Smooth muscle cell (in vitro differentiated cells): ENCODE measurements around the gene FAM209B. TPM values are rescaled to one million over a fixed set of nuclear protein-coding genes. Genes with fewer than 3 reads are reported as not detected.

Source experiments
- DNase-seq: peaks from one replicate; lab custom pipeline; 2025; ENCODE audit not compliant: unreplicated experiment; lab: John Stamatoyannopoulos, UW
- H2AFZ ChIP-seq: fragments of 200-600 bp; sonication (generic); 2 replicates; pipeline ENCODE4 v1.6.0; 2016; ENCODE audit warnings: antibody characterized with exemption, low read depth, mild to moderate bottlenecking
- H3F3A ChIP-seq: fragments of 200-600 bp; sonication (generic); 2 replicates; pipeline ENCODE4 v1.6.0; 2017; ENCODE audit warnings: antibody characterized with exemption, low read depth
- H3K27ac ChIP-seq: fragments of 200-600 bp; sonication (generic); 2 replicates; pipeline ENCODE4 v1.5.1; 2016; ENCODE audit warnings: low read depth, mild to moderate bottlenecking
- H3K27me3 ChIP-seq: fragments of 200-600 bp; sonication (generic); 2 replicates; pipeline ENCODE4 v1.6.1; 2016; ENCODE audit warnings: low read depth, mild to moderate bottlenecking
- H3K36me3 ChIP-seq: fragments of 200-600 bp; sonication (generic); 2 replicates; pipeline ENCODE4 v1.5.1; 2016; ENCODE audit warnings: low read depth
- H3K4me1 ChIP-seq: fragments of 200-600 bp; sonication (generic); 2 replicates; pipeline ENCODE4 v1.5.1; 2016; ENCODE audit warnings: low read depth
- H3K4me2 ChIP-seq: fragments of 200-600 bp; sonication (generic); 2 replicates; pipeline ENCODE4 v1.6.0; 2016; ENCODE audit warnings: mild to moderate bottlenecking
- H3K4me3 ChIP-seq: fragments of 200-600 bp; sonication (generic); 2 replicates; pipeline ENCODE4 v1.5.1; 2016; ENCODE audit warnings: mild to moderate bottlenecking
- H3K79me2 ChIP-seq: fragments of 200-600 bp; sonication (generic); 2 replicates; pipeline ENCODE4 v1.6.0; 2016; ENCODE audit warnings: low read depth, mild to moderate bottlenecking
- H3K9ac ChIP-seq: fragments of 200-600 bp; sonication (generic); 2 replicates; pipeline ENCODE4 v1.6.0; 2016; ENCODE audit warnings: low read depth
- H3K9me3 ChIP-seq: fragments of 200-600 bp; sonication (generic); replicated peaks from 2 replicates; pipeline ENCODE4 v1.5.1; 2016; ENCODE audit warnings: low read depth
- H4K20me1 ChIP-seq: fragments of 200-600 bp; sonication (generic); 2 replicates; pipeline ENCODE4 v1.6.0; 2016; ENCODE audit warnings: low read depth
- CTCF ChIP-seq: fragments of 200-600 bp; sonication (generic); IDR thresholded peaks from 2 replicates; pipeline ENCODE4 v1.5.1; 2017; ENCODE audit warnings: borderline replicate concordance, mild to moderate bottlenecking, antibody characterized with exemption; ENCODE audit not compliant: insufficient read depth, poor library complexity, severe bottlenecking
- WGBS: methylation state at CpG from one replicate; pipeline ENCODE4 v1.1.7; 2016; ENCODE audit warnings: low lambda C conversion rate; 5-methylcytosine and 5-hydroxymethylcytosine counted together
- polyA plus RNA-seq: library from polyadenylated mRNA; unstranded; fragments of >200 nt; fragmentation: Nextera tagmentation; extraction: Ambion mirVana; gene quantifications from 2 replicates; pipeline ENCODE4 v1.2.1, GENCODE V29; 2016
- total RNA-seq: library from RNA; depleted of rRNA; stranded (reverse); fragments of >200 nt; gene quantifications from 2 replicates; pipeline ENCODE4 v1.2.3, GENCODE V29; 2014

The FAM209B gene
- total and polyA plus RNA-seq, 2 experiments from 2014 or later, result 1.4 to 2.6 TPM

GRCh38 chr20:56501116-56501515, 31.9 kb upstream of the FAM209B start:
- Histone ChIP-seq H2AFZ (no peak overlapping the region), H3F3A (no peaks in the 10 kb centered on the region), H3K9ac (no peak overlapping the region), H3K9me3 (no peaks in the 10 kb centered on the region), H3K4me2 (no peak overlapping the region), H3K4me3 (no peak overlapping the region), H4K20me1 (peaks cover 33% of the 10 kb centered on the region), H3K4me1 (no peaks in the 10 kb centered on the region), H3K27ac (no peak overlapping the region), H3K27me3 (no peaks in the 10 kb centered on the region), H3K79me2 (peaks cover 10% of the 10 kb centered on the region), H3K36me3 (peaks cover 1% of the 10 kb centered on the region)
- no peak for TF ChIP-seq CTCF
- WGBS, result 97% methylated on average over 1 of the region's 1 CpG
- DNase-seq, result no peak

GRCh38 chr20:56503916-56504315, 29.1 kb upstream of the FAM209B start:
- Histone ChIP-seq H4K20me1 (peaks cover 35% of the 10 kb centered on the region), H3K27ac (no peak overlapping the region), H3F3A (no peaks in the 10 kb centered on the region), H3K36me3 (no peaks in the 10 kb centered on the region), H3K4me3 (no peak overlapping the region), H3K4me2 (no peak overlapping the region), H3K9ac (no peak overlapping the region), H3K27me3 (no peaks in the 10 kb centered on the region), H3K9me3 (no peaks in the 10 kb centered on the region), H3K79me2 (peaks cover 10% of the 10 kb centered on the region), H2AFZ (no peak overlapping the region), H3K4me1 (no peaks in the 10 kb centered on the region)
- 89% methylated on average over 8 of the region's 8 CpGs for WGBS
- DNase-seq, result no peak
- TF ChIP-seq CTCF, result no peak

- Histone ChIP-seq H3K4me2 (no peak overlapping the region), H3K27me3 (no peaks in the 10 kb centered on the region), H4K20me1 (peaks cover 39% of the 10 kb centered on the region), H3K4me3 (no peak overlapping the region), H3K9ac (no peak overlapping the region), H2AFZ (no peak overlapping the region), H3K36me3 (no peaks in the 10 kb centered on the region), H3K4me1 (no peaks in the 10 kb centered on the region), H3F3A (no peaks in the 10 kb centered on the region), H3K9me3 (no peaks in the 10 kb centered on the region), H3K79me2 (peaks cover 10% of the 10 kb centered on the region), H3K27ac (no peak overlapping the region)
- WGBS, result 79% methylated on average over 9 of the region's 9 CpGs
- no peak for DNase-seq
- TF ChIP-seq CTCF, result peak; percentile 42
These were observed 28.6 kb upstream of the FAM209B start for GRCh38 chr20:56504373-56505005.

- H3F3A ChIP-seq, result no peaks in the 10 kb centered on the region
- WGBS, result 30% methylated on average over 3 of the region's 3 CpGs
- H3K4me2 ChIP-seq, result no peak overlapping the region
- peaks cover 37% of the 10 kb centered on the region for H4K20me1 ChIP-seq
- no peaks in the 10 kb centered on the region for H3K4me1 ChIP-seq
- no peak overlapping the region for H3K4me3 ChIP-seq
- no peaks in the 10 kb centered on the region for H3K27me3 ChIP-seq
- H2AFZ ChIP-seq, result no peak overlapping the region
- no peak for DNase-seq
- H3K79me2 ChIP-seq, result peaks cover 2% of the 10 kb centered on the region
- no peak for TF ChIP-seq CTCF
- no peaks in the 10 kb centered on the region for H3K9me3 ChIP-seq
- no peak overlapping the region for H3K9ac ChIP-seq
- no peaks in the 10 kb centered on the region for H3K36me3 ChIP-seq
- no peak overlapping the region for H3K27ac ChIP-seq
These were observed 26.9 kb upstream of the FAM209B start for GRCh38 chr20:56506103-56506502.
